Caco-2 (cell line): ENCODE results near the gene AP3D1. TPM values are rescaled to one million over a fixed set of nuclear protein-coding genes. Genes with fewer than 3 reads are reported as not detected.
A peak's percentile ranks its signal among the peaks of the same experiment; 100 is the strongest.
"Not testable (repeated sequence)": the region's sequence is repeated elsewhere in the genome, so short reads cannot be mapped to it uniquely, and the experiment has no call there.

ENCODE experiments used
- BruUV-seq: library from RNA; stranded (reverse); fragments of 400-500 nt; replicated peaks from 2 replicates; lab custom pipeline; 2021; lab: Mats Ljungman, UMichigan
- CTCF ChIA-PET: fragments of 300-600 bp; sonication (Branson Sonifier 250); formaldehyde crosslinking; loops from one replicate; lab custom pipeline; 2022; ENCODE audit warnings: antibody characterized with exemption; lab: Charles Lee
- POLR2A ChIA-PET: fragments of 300-600 bp; sonication (Branson Sonifier 250); formaldehyde crosslinking; loops from one replicate; lab custom pipeline; 2022; ENCODE audit warnings: antibody characterized with exemption; lab: Charles Lee
- DNase-seq, 2 experiments: peaks; one replicate each; pipeline versions ENCODE4 v3.0.0 to v3.0.0-alpha.2; 2020 to 2022
- H3K27me3 ChIP-seq: replicated peaks from 2 replicates; pipeline ENCODE4 v1.6.0; 2011; ENCODE audit warnings: low read length; ENCODE audit not compliant: control insufficient read depth, insufficient read depth
- H3K36me3 ChIP-seq: 2 replicates; pipeline ENCODE4 v1.5.1; 2011; ENCODE audit warnings: low read length; ENCODE audit not compliant: control insufficient read depth, insufficient read depth
- H3K4me1 ChIP-seq: fragments of 250-450 bp; sonication (Bioruptor Pico); 2 replicates; pipeline ENCODE4 v1.5.1; 2020; ENCODE audit warnings: mild to moderate bottlenecking
- H3K4me3 ChIP-seq: 2 replicates; pipeline ENCODE4 v1.5.1; 2011; ENCODE audit warnings: low read depth, mild to moderate bottlenecking, control low read depth, low read length
- H3K9me3 ChIP-seq: fragments of 250-450 bp; sonication (Bioruptor Pico); 2 replicates; pipeline ENCODE4 v1.5.1; 2020; ENCODE audit warnings: mild to moderate bottlenecking, moderate library complexity
- H3K27ac Mint-ChIP-seq: one replicate; pipeline ENCODE4 v1.8.0; 2022; ENCODE audit warnings: mixed read lengths; ENCODE audit not compliant: unreplicated experiment
- H3K27me3 Mint-ChIP-seq: one replicate; pipeline ENCODE4 v1.8.0; 2022; ENCODE audit warnings: mixed read lengths; ENCODE audit not compliant: insufficient read depth, unreplicated experiment
- H3K36me3 Mint-ChIP-seq: one replicate; pipeline ENCODE4 v1.8.0; 2022; ENCODE audit warnings: mild to moderate bottlenecking, mixed read lengths; ENCODE audit not compliant: insufficient read depth, unreplicated experiment
- H3K4me1 Mint-ChIP-seq: one replicate; pipeline ENCODE4 v1.8.0; 2022; ENCODE audit warnings: low read depth, mixed read lengths; ENCODE audit not compliant: unreplicated experiment
- H3K4me3 Mint-ChIP-seq: one replicate; pipeline ENCODE4 v1.8.0; 2022; ENCODE audit warnings: mild to moderate bottlenecking, moderate library complexity, mixed read lengths; ENCODE audit not compliant: unreplicated experiment
- H3K9me3 Mint-ChIP-seq: one replicate; pipeline ENCODE4 v1.8.0; 2022; ENCODE audit warnings: mixed read lengths; ENCODE audit not compliant: unreplicated experiment
- CTCF ChIP-seq, 2 experiments: fragments of 200-600 bp in 1 of 2; IDR thresholded peaks; 1 replicate in 1 of 2; 2 replicates in 1 of 2; pipeline versions ENCODE4 v1.5.1 to v1.8.0; 2011 to 2022; ENCODE audit warnings: antibody characterized with exemption in 1 of 2, control low read depth in 1 of 2, inconsistent platforms in 1 of 2, low read depth in 1 of 2, low read length in 1 of 2, mild to moderate bottlenecking in 1 of 2, moderate library complexity in 1 of 2; ENCODE audit not compliant: insufficient read depth in 1 of 2, severe bottlenecking in 1 of 2, unreplicated experiment in 1 of 2
- intact Hi-C: fragments of 100-400 bp; cut with micrococcal nuclease; formaldehyde crosslinking; loops from one replicate; pipeline ENCODE4 v1.10.0; 2022; ENCODE audit not compliant: unreplicated experiment
- total RNA-seq: library from RNA; stranded (reverse); gene quantifications from 2 replicates; pipeline ENCODE4 v1.2.3, GENCODE V29; 2022

The AP3D1 gene
- total RNA-seq, 1 experiment from 2014 or later, result 151 TPM

GRCh38 chr19:2089001-2089711 is 62.2 kb downstream of the AP3D1 start:
- no TSS peak for BruUV-seq
- Mint-ChIP-seq H3K36me3 (no peaks in the 10 kb centered on the region), H3K4me3 (no peak overlapping the region), H3K27me3 (no peaks in the 10 kb centered on the region), H3K9me3 (no peaks in the 10 kb centered on the region), H3K27ac (no peak overlapping the region), H3K4me1 (no peaks in the 10 kb centered on the region)
- Histone ChIP-seq H3K27me3 (no peaks in the 10 kb centered on the region), H3K36me3 (no peaks in the 10 kb centered on the region; the same call in 1 of the 2 replicates), H3K4me1 (peaks cover 4% of the 10 kb centered on the region; the same call in 1 of the 2 replicates), H3K4me3 (no peak overlapping the region), H3K9me3 (no peaks in the 10 kb centered on the region)
- ChIA-PET CTCF (no interaction called here), POLR2A (no interaction called here)
- no peak for DNase-seq
- TF ChIP-seq CTCF (IDR thresholded peaks at IDR 0.05; ENCODE audit: insufficient read depth in 1 of 2, low read depth in 1 of 2, low read length in 1 of 2, severe bottlenecking in 1 of 2, unreplicated experiment in 1 of 2), result no peak
- intact Hi-C loops, result no loop called here

GRCh38 chr19:2087621-2088100 is 63.7 kb downstream of the AP3D1 start:
- POLR2A ChIA-PET, result no interaction called here

GRCh38 chr19:2086695-2087620 is 64.4 kb downstream of the AP3D1 start:
- H3K4me1 ChIP-seq, H3K4me3 ChIP-seq, CTCF ChIA-PET, H3K9me3 Mint-ChIP-seq, intact Hi-C loops, POLR2A ChIA-PET, BruUV-seq, H3K27ac Mint-ChIP-seq, H3K27me3 ChIP-seq, H3K36me3 Mint-ChIP-seq, H3K4me1 Mint-ChIP-seq, H3K9me3 ChIP-seq, H3K27me3 Mint-ChIP-seq, H3K4me3 Mint-ChIP-seq, H3K36me3 ChIP-seq: not testable (repeated sequence)
- peak; percentile 32 to 49 for DNase-seq

More at GRCh38 chr19:2087621-2088100, 63.7 kb downstream of the AP3D1 start:
- Mint-ChIP-seq H3K27ac (no peak overlapping the region), H3K27me3 (no peaks in the 10 kb centered on the region), H3K4me3 (no peak overlapping the region), H3K36me3 (peaks cover 5% of the 10 kb centered on the region), H3K9me3 (no peaks in the 10 kb centered on the region), H3K4me1 (no peaks in the 10 kb centered on the region)
- CTCF ChIA-PET, result no interaction called here
- no TSS peak for BruUV-seq
- Histone ChIP-seq H3K4me3 (no peak overlapping the region), H3K36me3 (no peaks in the 10 kb centered on the region; the same call in 1 of the 2 replicates), H3K27me3 (no peaks in the 10 kb centered on the region), H3K4me1 (peaks cover 4% of the 10 kb centered on the region; the same call in 1 of the 2 replicates), H3K9me3 (no peaks in the 10 kb centered on the region)
- intact Hi-C loops, result no loop called here
- no peak for TF ChIP-seq CTCF (IDR thresholded peaks at IDR 0.05; ENCODE audit: insufficient read depth in 1 of 2, low read depth in 1 of 2, low read length in 1 of 2, severe bottlenecking in 1 of 2, unreplicated experiment in 1 of 2)
- no peak for DNase-seq
